Osteoblast (primary cell): ENCODE results near the gene SSMEM1. TPM values are rescaled to one million over a fixed set of nuclear protein-coding genes. Genes with fewer than 3 reads are reported as not detected.
"Not testable (repeated sequence)": the region's sequence is repeated elsewhere in the genome, so short reads cannot be mapped to it uniquely, and the experiment has no call there.

Experiments
- DNase-seq: peaks from one replicate; pipeline ENCODE4 v3.0.0; 2011; ENCODE audit warnings: low spot score, mixed read lengths; ENCODE audit not compliant: insufficient read length; ENCODE audit errors: missing footprints
- H2AFZ ChIP-seq: 2 replicates; pipeline ENCODE4 v1.6.0; 2011; ENCODE audit warnings: mild to moderate bottlenecking, low read length
- H3K27ac ChIP-seq: 2 replicates; pipeline ENCODE4 v1.5.1; 2011; ENCODE audit warnings: mild to moderate bottlenecking, low read depth, low read length, moderate library complexity
- H3K27me3 ChIP-seq: 2 replicates; pipeline ENCODE4 v1.6.0; 2012; ENCODE audit warnings: mild to moderate bottlenecking, control low read depth, inconsistent platforms, low read length, moderate library complexity; ENCODE audit not compliant: insufficient read depth
- H3K36me3 ChIP-seq: 2 replicates; pipeline ENCODE4 v1.5.1; 2011; ENCODE audit warnings: mild to moderate bottlenecking, low read length, control low read depth, moderate library complexity; ENCODE audit not compliant: insufficient read depth
- H3K4me1 ChIP-seq: 2 replicates; pipeline ENCODE4 v1.5.1; 2011; ENCODE audit warnings: mild to moderate bottlenecking, low read length, control low read depth, moderate library complexity; ENCODE audit not compliant: insufficient read depth
- H3K4me2 ChIP-seq: 2 replicates; pipeline ENCODE4 v1.6.0; 2011; ENCODE audit warnings: mild to moderate bottlenecking, low read length; ENCODE audit not compliant: insufficient read depth
- H3K4me3 ChIP-seq: fragments of 200-600 bp; sonication (generic); 3 replicates; pipeline ENCODE4 v1.5.1; 2012; ENCODE audit warnings: mild to moderate bottlenecking, low read length, inconsistent platforms; ENCODE audit not compliant: insufficient read depth
- H3K79me2 ChIP-seq: 2 replicates; pipeline ENCODE4 v1.6.0; 2012; ENCODE audit warnings: mild to moderate bottlenecking, low read length, control low read depth, inconsistent platforms; ENCODE audit not compliant: insufficient read depth
- H3K9me3 ChIP-seq: 2 replicates; pipeline ENCODE4 v1.5.1; 2011; ENCODE audit warnings: low read depth, low read length, control low read depth
- H4K20me1 ChIP-seq: 2 replicates; pipeline ENCODE4 v1.6.0; 2012; ENCODE audit warnings: mild to moderate bottlenecking, low read length, control low read depth; ENCODE audit not compliant: insufficient read depth
- total RNA-seq: library from RNA; depleted of rRNA; stranded (reverse); fragments of >200 nt; gene quantifications from 2 replicates; pipeline ENCODE4 v1.2.3, GENCODE V29; 2012
- TF ChIP-seq, protein P1 (sequence below): IDR thresholded peaks from 2 replicates; pipeline ENCODE4 v1.5.1; 2011; ENCODE audit warnings: mild to moderate bottlenecking, low read depth, low read length, moderate library complexity; ENCODE audit errors: extremely low read depth

SSMEM1 gene
- total RNA-seq, 1 donor: not detected

DNA sequence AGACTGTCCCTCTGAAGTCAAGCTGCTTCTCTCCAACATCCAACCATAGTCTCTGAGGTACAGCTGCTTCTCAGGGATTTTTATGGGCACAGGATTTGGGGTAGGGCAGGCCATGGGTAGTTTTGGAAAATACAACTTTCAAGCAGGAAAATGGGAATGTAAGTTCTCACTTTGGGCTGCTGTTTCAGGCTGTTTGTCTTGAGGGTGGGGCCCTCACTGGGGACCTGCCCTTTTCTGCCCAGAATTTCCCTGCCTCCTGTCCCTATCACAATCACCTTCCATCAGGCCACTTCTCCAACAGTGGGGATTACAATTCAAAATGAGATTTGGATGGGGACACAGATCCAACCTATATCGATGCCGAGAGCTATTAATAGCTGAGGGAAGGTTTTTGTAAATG lies 24.5 kb downstream of the SSMEM1 start:
- no peak for DNase-seq
- Histone ChIP-seq H3K9me3 (no peaks in the 10 kb centered on the region), H3K4me2 (no peak overlapping the region), H3K79me2 (no peaks in the 10 kb centered on the region), H3K27me3 (no peaks in the 10 kb centered on the region), H4K20me1 (no peaks in the 10 kb centered on the region), H3K36me3 (no peaks in the 10 kb centered on the region), H3K27ac (no peak overlapping the region), H2AFZ (no peak overlapping the region), H3K4me1 (no peaks in the 10 kb centered on the region), H3K4me3 (no peak overlapping the region)
- TF ChIP-seq, protein P1, sequence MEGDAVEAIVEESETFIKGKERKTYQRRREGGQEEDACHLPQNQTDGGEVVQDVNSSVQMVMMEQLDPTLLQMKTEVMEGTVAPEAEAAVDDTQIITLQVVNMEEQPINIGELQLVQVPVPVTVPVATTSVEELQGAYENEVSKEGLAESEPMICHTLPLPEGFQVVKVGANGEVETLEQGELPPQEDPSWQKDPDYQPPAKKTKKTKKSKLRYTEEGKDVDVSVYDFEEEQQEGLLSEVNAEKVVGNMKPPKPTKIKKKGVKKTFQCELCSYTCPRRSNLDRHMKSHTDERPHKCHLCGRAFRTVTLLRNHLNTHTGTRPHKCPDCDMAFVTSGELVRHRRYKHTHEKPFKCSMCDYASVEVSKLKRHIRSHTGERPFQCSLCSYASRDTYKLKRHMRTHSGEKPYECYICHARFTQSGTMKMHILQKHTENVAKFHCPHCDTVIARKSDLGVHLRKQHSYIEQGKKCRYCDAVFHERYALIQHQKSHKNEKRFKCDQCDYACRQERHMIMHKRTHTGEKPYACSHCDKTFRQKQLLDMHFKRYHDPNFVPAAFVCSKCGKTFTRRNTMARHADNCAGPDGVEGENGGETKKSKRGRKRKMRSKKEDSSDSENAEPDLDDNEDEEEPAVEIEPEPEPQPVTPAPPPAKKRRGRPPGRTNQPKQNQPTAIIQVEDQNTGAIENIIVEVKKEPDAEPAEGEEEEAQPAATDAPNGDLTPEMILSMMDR: no peak

GRCh38 chr7:130234078-130234477 lies 26.4 kb downstream of the SSMEM1 start:
- no peaks in the 10 kb centered on the region for H3K9me3 ChIP-seq
- no peaks in the 10 kb centered on the region for H3K79me2 ChIP-seq
- no peak overlapping the region for H3K4me3 ChIP-seq
- no peak overlapping the region for H3K4me2 ChIP-seq
- H2AFZ ChIP-seq: no peak overlapping the region
- no peaks in the 10 kb centered on the region for H3K27me3 ChIP-seq
- no peak for DNase-seq
- H4K20me1 ChIP-seq: no peaks in the 10 kb centered on the region
- H3K27ac ChIP-seq: no peak overlapping the region
- H3K36me3 ChIP-seq: no peaks in the 10 kb centered on the region
- H3K4me1 ChIP-seq: no peaks in the 10 kb centered on the region
- TF ChIP-seq, protein P1: no peak

DNA sequence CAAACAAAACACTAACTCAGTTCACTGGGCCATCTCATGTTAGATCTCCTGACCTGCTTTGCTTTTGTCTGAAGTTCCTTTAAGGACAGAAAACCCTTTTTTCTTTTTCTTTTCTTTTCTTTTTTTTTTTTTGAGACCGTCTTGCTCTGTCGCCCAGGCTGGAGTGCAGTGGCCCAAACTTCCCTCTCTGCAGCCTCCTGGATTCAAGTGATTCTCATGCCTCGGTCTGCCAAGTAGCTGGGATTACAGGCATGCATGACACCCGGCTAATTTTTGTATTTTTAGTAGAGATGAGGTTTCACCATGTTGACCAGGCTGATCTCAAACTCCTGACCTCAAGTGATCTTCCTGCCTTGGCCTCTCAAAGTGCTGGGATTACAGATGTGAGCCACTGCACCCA lies 28.7 kb downstream of the SSMEM1 start:
- H3K79me2 ChIP-seq: not testable (repeated sequence)

GRCh38 chr7:130240240-130240639 lies 32.6 kb downstream of the SSMEM1 start:
- Histone ChIP-seq H3K36me3 (no peaks in the 10 kb centered on the region), H3K27me3 (no peaks in the 10 kb centered on the region), H2AFZ (peak overlapping the region; percentile 14), H3K4me2 (no peak overlapping the region), H3K79me2 (no peaks in the 10 kb centered on the region), H3K9me3 (no peaks in the 10 kb centered on the region), H3K27ac (no peak overlapping the region), H3K4me1 (peaks cover 4% of the 10 kb centered on the region), H3K4me3 (no peak overlapping the region), H4K20me1 (no peaks in the 10 kb centered on the region)
- TF ChIP-seq, protein P1: no peak
- no peak for DNase-seq

More for the DNA sequence above, 28.7 kb downstream of the SSMEM1 start:
- not testable (repeated sequence) for H3K4me2 ChIP-seq, H3K9me3 ChIP-seq, H3K4me3 ChIP-seq, H3K27me3 ChIP-seq, H4K20me1 ChIP-seq, H3K27ac ChIP-seq, DNase-seq, H2AFZ ChIP-seq, H3K36me3 ChIP-seq, H3K4me1 ChIP-seq
